Mucosa of descending colon (tissue), 3 donors: ENCODE measurements around the gene PXMP2. TPM values are rescaled to one million over a fixed set of nuclear protein-coding genes. Genes with fewer than 3 reads are reported as not detected.

ENCODE experiments used
- ATAC-seq: fragments of 200-7000 bp; cut with Tn5 transposase; one replicate; pipeline ENCODE4 v1.9.1; 2020; ENCODE audit warnings: mild to moderate bottlenecking, moderate library complexity
- DNase-seq, 3 donors: peaks; one replicate each; pipeline ENCODE4 v3.0.0-alpha.2; 2020
- H3K36me3 ChIP-seq: fragments of 200-600 bp; one replicate; pipeline ENCODE4 v1.8.0; 2021; ENCODE audit warnings: low read depth, mild to moderate bottlenecking
- H3K4me1 ChIP-seq: fragments of 200-600 bp; one replicate; pipeline ENCODE4 v1.8.0; 2021; ENCODE audit warnings: low read depth, mild to moderate bottlenecking
- H3K4me3 ChIP-seq: fragments of 200-600 bp; one replicate; pipeline ENCODE4 v1.8.0; 2021; ENCODE audit warnings: mild to moderate bottlenecking
- H3K9me3 ChIP-seq: fragments of 200-600 bp; one replicate; pipeline ENCODE4 v1.8.0; 2021; ENCODE audit warnings: mild to moderate bottlenecking
- CTCF ChIP-seq: fragments of 200-600 bp; IDR thresholded peaks from one replicate; pipeline ENCODE4 v1.8.0; 2022; ENCODE audit warnings: antibody characterized with exemption, mild to moderate bottlenecking
- intact Hi-C, 2 donors: fragments of 100-400 bp; cut with DNase I in 1 of 2; cut with micrococcal nuclease in 1 of 2; formaldehyde crosslinking; loops; one replicate each; pipeline versions ENCODE4 v1.11.0 to v1.11.1; 2022; cut with DNase I, micrococcal nuclease
- total RNA-seq, 3 donors: library from RNA; stranded (reverse); fragmentation: NEBNext Ultra II Directional in 2 of 3; extraction: Animal tissue kit (Norgen Biotek cat#: 25700) in 2 of 3; gene quantifications; one replicate each; pipeline versions ENCODE4 v1.2.1 to v1.2.4, GENCODE V29; 2021 to 2023
- donor health status: DM: no; HTN: no; CAD: no; lungs with moderate emphysema.
- donor health status: DM: no; HTN: no; CAD: no.
- donor health status: DM: no; HTN: yes; CAD: no.

PXMP2 gene
- total RNA-seq, 3 donors from 2014 or later = 52.1 to 141 (median 66.3) TPM

- DNase-seq (no peak), ATAC-seq (no peak)
- peaks cover 16% of the 10 kb centered on the region for H3K36me3 ChIP-seq
- no peaks in the 10 kb centered on the region for H3K9me3 ChIP-seq
- H3K4me1 ChIP-seq = no peaks in the 10 kb centered on the region
- no peak overlapping the region for H3K4me3 ChIP-seq
- intact Hi-C loops = no loop called here
- TF ChIP-seq CTCF = no peak
Measured at GRCh38 chr12:132718644-132719043, 31.3 kb downstream of the PXMP2 start.

GRCh38 chr12:132719141-132719953, 32.0 kb downstream of the PXMP2 start:
- intact Hi-C loops = no loop called here
- no peak for TF ChIP-seq CTCF
- H3K9me3 ChIP-seq = no peaks in the 10 kb centered on the region
- H3K4me3 ChIP-seq = no peak overlapping the region
- DNase-seq (no peak), ATAC-seq (no peak)
- peaks cover 16% of the 10 kb centered on the region for H3K36me3 ChIP-seq
- H3K4me1 ChIP-seq = no peaks in the 10 kb centered on the region

GRCh38 chr12:132719954-132720324, 32.6 kb downstream of the PXMP2 start:
- Histone ChIP-seq H3K9me3 (no peaks in the 10 kb centered on the region), H3K4me3 (no peak overlapping the region), H3K36me3 (peaks cover 16% of the 10 kb centered on the region), H3K4me1 (no peaks in the 10 kb centered on the region)
- no peak for DNase-seq
- intact Hi-C loops = no loop called here
- TF ChIP-seq CTCF = no peak
- ATAC-seq = no peak

- no peak for TF ChIP-seq CTCF
- Histone ChIP-seq H3K4me1 (no peaks in the 10 kb centered on the region), H3K4me3 (no peak overlapping the region), H3K9me3 (no peaks in the 10 kb centered on the region), H3K36me3 (peaks cover 16% of the 10 kb centered on the region)
- no peak for ATAC-seq
- intact Hi-C loops = no loop called here
- no peak for DNase-seq
Measured at GRCh38 chr12:132720606-132721345, 33.4 kb downstream of the PXMP2 start.

- ATAC-seq (no peak), DNase-seq (no peak)
- intact Hi-C loops = no loop called here
- H3K4me1 ChIP-seq = no peaks in the 10 kb centered on the region
- H3K36me3 ChIP-seq = peaks cover 24% of the 10 kb centered on the region
- no peaks in the 10 kb centered on the region for H3K9me3 ChIP-seq
- no peak overlapping the region for H3K4me3 ChIP-seq
- no peak for TF ChIP-seq CTCF
Measured at GRCh38 chr12:132723015-132723763, 35.8 kb downstream of the PXMP2 start.
